ENCODE data around the gene TXNL4B. TPM values are rescaled to one million over a fixed set of nuclear protein-coding genes. Genes with fewer than 3 reads are reported as not detected.

The TXNL4B gene
- total RNA-seq, result 5.1 and 6.9 TPM in 2 replicates

DNA sequence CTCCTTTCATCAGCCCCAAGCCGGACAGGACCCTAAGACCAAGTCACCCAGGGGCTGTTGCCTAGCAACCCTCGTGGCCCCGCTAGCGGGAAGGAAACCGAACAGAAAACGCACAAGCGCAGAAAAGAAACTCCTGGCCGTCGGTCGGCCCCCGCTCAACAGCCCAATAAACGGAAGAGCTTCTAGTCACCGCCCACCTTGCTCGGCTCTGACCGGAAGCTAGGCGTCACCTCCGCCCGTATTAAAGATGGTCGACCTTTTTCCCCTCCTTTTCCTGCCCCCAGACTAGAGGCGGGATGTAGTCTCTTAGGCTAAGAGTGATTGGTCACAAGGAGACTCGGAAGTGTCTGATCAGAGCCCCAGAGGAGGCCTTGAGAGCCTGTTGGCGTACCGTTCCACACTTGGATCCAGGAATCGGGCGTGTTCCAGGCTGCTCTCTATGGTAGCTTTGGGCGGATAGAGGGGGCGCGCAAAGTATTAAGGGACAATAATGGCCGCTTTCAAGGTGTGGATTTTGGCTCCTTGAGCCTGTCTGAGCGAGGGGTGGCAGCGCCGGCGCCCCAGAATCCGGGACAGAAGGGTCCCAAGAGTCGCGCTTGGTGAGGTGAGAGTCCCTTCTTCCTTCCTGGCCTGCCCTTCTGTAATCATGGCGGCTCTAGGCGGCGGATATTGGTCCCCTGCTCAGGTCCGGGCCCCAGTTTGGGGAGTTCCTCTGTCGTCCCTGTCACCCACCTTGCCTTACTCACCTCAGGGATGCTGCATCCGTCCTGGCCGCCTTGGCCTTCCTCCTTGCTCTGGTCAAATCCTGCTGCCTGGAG lies at the start of gene TXNL4B, which contains the start of gene DHX38:
Gene TXNL4B (minus strand): TSS at position 173 of the 818 bp plus-strand sequence. CDS start 2,871 bp downstream, outside the sequence.
Gene DHX38 (plus strand): TSS at position 400 of the 818 bp plus-strand sequence. CDS start 2,311 bp downstream, outside the sequence.

DNA sequence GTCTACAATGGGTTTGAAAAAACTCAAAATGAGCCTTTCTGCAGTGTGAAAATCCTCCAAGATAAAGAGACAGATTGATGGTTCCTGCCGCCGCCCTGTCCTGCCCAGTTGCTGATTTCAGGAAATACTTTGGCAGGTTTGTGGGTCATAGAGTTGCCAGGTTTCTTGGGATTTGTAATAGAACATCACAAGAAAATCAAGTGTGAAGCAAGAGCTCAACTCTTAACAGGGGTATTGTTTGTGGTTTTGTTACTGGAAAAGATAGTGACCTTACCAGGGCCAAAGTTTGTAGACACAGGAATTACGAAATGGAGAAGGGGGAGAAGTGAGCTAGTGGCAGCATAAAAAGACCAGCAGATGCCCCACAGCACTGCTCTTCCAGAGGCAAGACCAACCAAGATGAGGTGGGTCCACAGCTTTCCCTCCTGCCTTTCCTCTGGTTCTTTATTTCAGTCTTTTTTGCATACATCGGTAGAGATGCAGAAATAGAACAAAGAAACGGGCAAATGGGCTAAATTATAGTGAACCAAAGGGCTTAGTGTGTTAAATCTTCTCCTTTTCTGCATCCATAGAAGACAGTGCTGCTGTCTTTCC lies 39.1 kb downstream of the TXNL4B start, which contains the start of gene HP:
Gene HP (plus strand): TSS at position 252 of the 594 bp plus-strand sequence. CDS start 148 bp downstream, at position 400.

Other genes starting within 250 kb of the TXNL4B start
- 7.3 TPM in 2 replicates for gene ATXN1L, start 247.6 kb downstream of the TXNL4B start, total RNA-seq
- 3.4 and 4.0 TPM in 2 replicates for gene ZNF821, start 209.4 kb downstream of the TXNL4B start, total RNA-seq
- 146 and 185 TPM in 2 replicates for gene IST1, start 198.1 kb downstream of the TXNL4B start, total RNA-seq
- not detected in 2 replicates for gene PKD1L3, start 93.2 kb downstream of the TXNL4B start, total RNA-seq
- gene DHODH, start 84.9 kb downstream of the TXNL4B start, total RNA-seq, result 4.8 and 5.2 TPM in 2 replicates
- gene HP, start 39.1 kb downstream of the TXNL4B start, total RNA-seq, result under 0.01 and 0.28 TPM in 2 replicates
- gene HPR, start 30.4 kb downstream of the TXNL4B start, total RNA-seq, result not detected in 2 replicates
- gene DHX38, start 227 bp upstream of the TXNL4B start, total RNA-seq, result 64.8 and 93.7 TPM in 2 replicates
- gene PMFBP1, start 78.5 kb upstream of the TXNL4B start, total RNA-seq, result under 0.01 TPM in 1 of 2 replicates, not detected in the other